ENCODE results near the gene PRKCI.
"Not testable (repeated sequence)": the region's sequence is repeated elsewhere in the genome, so short reads cannot be mapped to it uniquely, and the experiment has no call there.

PRKCI gene

GRCh38 chr3:170225166-170225565 lies 2.9 kb downstream of the PRKCI start:
- no peak for DNase-seq

- no peak for DNase-seq
These were observed 4.3 kb downstream of the PRKCI start for GRCh38 chr3:170226426-170226960.

GRCh38 chr3:170228093-170228766 lies 6.0 kb downstream of the PRKCI start:
- DNase-seq, result no peak

GRCh38 chr3:170232266-170232665 lies 10.0 kb downstream of the PRKCI start:
- no peak for DNase-seq

GRCh38 chr3:170233530-170233929 lies 11.3 kb downstream of the PRKCI start:
- DNase-seq, result no peak

- no peak for DNase-seq
These were observed 17.9 kb downstream of the PRKCI start for GRCh38 chr3:170240142-170240541.

- no peak for DNase-seq
These were observed 18.4 kb downstream of the PRKCI start for GRCh38 chr3:170240671-170241070.

- DNase-seq, result no peak
These were observed 22.4 kb downstream of the PRKCI start for GRCh38 chr3:170244576-170244975.

GRCh38 chr3:170247875-170248274 lies 25.7 kb downstream of the PRKCI start:
- no peak for DNase-seq

- no peak for DNase-seq
These were observed 34.4 kb downstream of the PRKCI start for GRCh38 chr3:170256597-170256996.

GRCh38 chr3:170257145-170257544 lies 34.9 kb downstream of the PRKCI start:
- no peak for DNase-seq

GRCh38 chr3:170258105-170258487 lies 35.9 kb downstream of the PRKCI start:
- no peak for DNase-seq

GRCh38 chr3:170259907-170260306 lies 37.7 kb downstream of the PRKCI start:
- no peak for DNase-seq

GRCh38 chr3:170267793-170268192 lies 45.6 kb downstream of the PRKCI start:
- no peak for DNase-seq

GRCh38 chr3:170269673-170270254 lies 47.5 kb downstream of the PRKCI start:
- not testable (repeated sequence) for DNase-seq

- no peak for DNase-seq
These were observed 48.2 kb downstream of the PRKCI start for GRCh38 chr3:170270282-170270881.

- no peak for DNase-seq
These were observed 52.4 kb downstream of the PRKCI start for GRCh38 chr3:170274641-170275040.

- DNase-seq, result no peak
These were observed 53.6 kb downstream of the PRKCI start for GRCh38 chr3:170275832-170276231.

GRCh38 chr3:170277311-170277710 lies 55.1 kb downstream of the PRKCI start:
- not testable (repeated sequence) for DNase-seq

- no peak for DNase-seq
These were observed 55.8 kb downstream of the PRKCI start for GRCh38 chr3:170277833-170278580.

- DNase-seq, result no peak
These were observed 56.4 kb downstream of the PRKCI start for GRCh38 chr3:170278627-170279026.

GRCh38 chr3:170290194-170290593 lies 68.0 kb downstream of the PRKCI start:
- DNase-seq, result no peak

GRCh38 chr3:170295586-170295985 lies 73.4 kb downstream of the PRKCI start:
- DNase-seq, result no peak

GRCh38 chr3:170296703-170297102 lies 74.5 kb downstream of the PRKCI start:
- no peak for DNase-seq

Data from NCI-H446 treated with DMSO at 0.1 percent for 48 hours (cell line).